Skeletal muscle satellite cell (primary cell): ENCODE results near the gene GTF3C5. TPM values are rescaled to one million over a fixed set of nuclear protein-coding genes. Genes with fewer than 3 reads are reported as not detected.
A peak's percentile ranks its signal among the peaks of the same experiment; 100 is the strongest.

Experiments used
- H3K27me3 ChIP-seq: 2 replicates; pipeline ENCODE4 v1.7.0; 2013; ENCODE audit warnings: low read length; ENCODE audit not compliant: control insufficient read depth, insufficient read depth
- H3K36me3 ChIP-seq: 2 replicates; pipeline ENCODE4 v1.7.0; 2013; ENCODE audit warnings: mild to moderate bottlenecking, control low read depth, low read length; ENCODE audit not compliant: insufficient read depth
- H3K4me1 ChIP-seq: 2 replicates; pipeline ENCODE4 v1.7.0; 2013; ENCODE audit warnings: low read length; ENCODE audit not compliant: control insufficient read depth, insufficient read depth
- H3K4me2 ChIP-seq: 2 replicates; pipeline ENCODE4 v1.7.0; 2013; ENCODE audit warnings: mild to moderate bottlenecking, low read length
- H3K4me3 ChIP-seq: 2 replicates; pipeline ENCODE4 v1.7.0; 2013; ENCODE audit warnings: low read length
- H3K9ac ChIP-seq: 2 replicates; pipeline ENCODE4 v1.7.0; 2013; ENCODE audit warnings: mild to moderate bottlenecking, low read depth, low read length, moderate library complexity
- H3K9me3 ChIP-seq: replicated peaks from 2 replicates; pipeline ENCODE4 v1.7.0; 2013; ENCODE audit warnings: mild to moderate bottlenecking, control low read depth, low read length
- total RNA-seq: library from RNA; depleted of rRNA; stranded (reverse); fragments of >200 nt; gene quantifications from 2 replicates; pipeline ENCODE4 v1.2.3, GENCODE V29; 2012; rRNA removed

Gene GTF3C5, protein sequence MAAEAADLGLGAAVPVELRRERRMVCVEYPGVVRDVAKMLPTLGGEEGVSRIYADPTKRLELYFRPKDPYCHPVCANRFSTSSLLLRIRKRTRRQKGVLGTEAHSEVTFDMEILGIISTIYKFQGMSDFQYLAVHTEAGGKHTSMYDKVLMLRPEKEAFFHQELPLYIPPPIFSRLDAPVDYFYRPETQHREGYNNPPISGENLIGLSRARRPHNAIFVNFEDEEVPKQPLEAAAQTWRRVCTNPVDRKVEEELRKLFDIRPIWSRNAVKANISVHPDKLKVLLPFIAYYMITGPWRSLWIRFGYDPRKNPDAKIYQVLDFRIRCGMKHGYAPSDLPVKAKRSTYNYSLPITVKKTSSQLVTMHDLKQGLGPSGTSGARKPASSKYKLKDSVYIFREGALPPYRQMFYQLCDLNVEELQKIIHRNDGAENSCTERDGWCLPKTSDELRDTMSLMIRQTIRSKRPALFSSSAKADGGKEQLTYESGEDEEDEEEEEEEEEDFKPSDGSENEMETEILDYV
- total RNA-seq = 33.6 and 35.2 TPM in 2 replicates

DNA sequence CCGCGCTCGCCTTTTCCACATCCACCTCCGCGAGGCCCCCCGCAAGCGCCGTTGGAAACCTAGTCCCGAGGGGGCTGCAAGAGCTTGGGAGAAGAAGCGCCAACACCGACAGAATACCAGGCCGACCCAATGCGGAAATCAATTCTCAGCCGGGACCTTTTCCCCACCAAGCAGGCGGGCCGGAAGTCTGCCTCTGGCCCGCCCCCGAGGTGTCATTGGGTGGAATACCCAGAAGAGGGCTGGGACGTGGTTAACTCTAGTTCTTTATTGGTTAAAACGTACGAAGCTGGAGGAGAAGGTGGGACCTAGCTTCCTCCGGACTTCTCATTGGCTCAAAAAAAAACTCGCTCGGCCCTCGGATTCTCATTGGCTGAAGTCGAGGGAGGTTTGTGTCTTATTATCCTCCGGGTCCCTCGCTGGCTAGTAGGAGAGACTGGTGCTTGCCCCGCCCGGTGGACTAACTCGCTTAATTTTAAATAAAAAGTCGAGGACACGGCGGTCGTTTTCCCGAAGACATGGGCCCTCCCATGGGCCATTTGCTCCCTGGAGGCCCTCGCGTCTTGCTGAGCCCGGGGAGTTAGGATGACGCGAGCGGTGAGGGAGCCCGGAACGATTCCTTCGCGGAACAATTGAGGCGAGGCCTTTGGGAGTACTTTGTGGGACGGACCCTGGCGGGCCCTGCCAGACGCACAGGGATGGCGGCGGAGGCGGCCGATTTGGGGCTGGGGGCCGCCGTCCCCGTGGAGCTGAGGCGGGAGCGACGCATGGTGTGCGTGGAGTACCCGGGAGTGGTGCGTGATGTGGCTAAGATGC, at the start of gene GTF3C5:
GTF3C5 (plus strand) TSS at position 681 of the 813 bp plus-strand sequence; CDS start at position 696, 15 bp downstream.
- Histone ChIP-seq H3K9me3 (no peaks in the 10 kb centered on the region), H3K36me3 (peaks cover 7% of the 10 kb centered on the region), H3K4me3 (peak within 1 kb of the TSS; percentile 97), H3K4me2 (peak within 1 kb of the TSS; percentile 96), H3K9ac (peak within 1 kb of the TSS; percentile 99), H3K4me1 (peaks cover 9% of the 10 kb centered on the region), H3K27me3 (no peaks in the 10 kb centered on the region)

DNA sequence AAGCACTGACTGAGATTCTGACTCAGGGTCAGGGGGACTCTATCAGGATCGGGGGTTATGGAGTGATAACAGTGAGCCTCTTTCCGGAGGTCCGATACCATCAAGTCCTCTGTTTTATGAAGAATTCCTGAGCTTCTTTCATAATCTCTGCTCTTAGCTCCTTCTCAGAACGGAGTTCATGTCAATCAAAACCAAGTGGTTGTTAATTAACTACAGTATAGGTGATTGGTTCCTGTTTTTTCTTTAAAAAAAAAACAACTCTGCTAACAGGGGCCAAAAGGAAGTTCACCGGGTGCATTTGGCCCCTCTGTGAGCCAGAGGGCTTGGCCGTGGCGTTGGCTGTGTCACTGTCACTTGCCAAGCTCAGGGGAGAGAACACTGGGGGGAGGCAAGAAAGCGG, 48.3 kb upstream of the GTF3C5 start:
- Histone ChIP-seq H3K36me3 (no peaks in the 10 kb centered on the region), H3K27me3 (peaks cover 88% of the 10 kb centered on the region), H3K4me3 (no peak overlapping the region), H3K4me1 (peaks cover 8% of the 10 kb centered on the region), H3K4me2 (no peak overlapping the region), H3K9me3 (no peaks in the 10 kb centered on the region), H3K9ac (no peak overlapping the region)

DNA sequence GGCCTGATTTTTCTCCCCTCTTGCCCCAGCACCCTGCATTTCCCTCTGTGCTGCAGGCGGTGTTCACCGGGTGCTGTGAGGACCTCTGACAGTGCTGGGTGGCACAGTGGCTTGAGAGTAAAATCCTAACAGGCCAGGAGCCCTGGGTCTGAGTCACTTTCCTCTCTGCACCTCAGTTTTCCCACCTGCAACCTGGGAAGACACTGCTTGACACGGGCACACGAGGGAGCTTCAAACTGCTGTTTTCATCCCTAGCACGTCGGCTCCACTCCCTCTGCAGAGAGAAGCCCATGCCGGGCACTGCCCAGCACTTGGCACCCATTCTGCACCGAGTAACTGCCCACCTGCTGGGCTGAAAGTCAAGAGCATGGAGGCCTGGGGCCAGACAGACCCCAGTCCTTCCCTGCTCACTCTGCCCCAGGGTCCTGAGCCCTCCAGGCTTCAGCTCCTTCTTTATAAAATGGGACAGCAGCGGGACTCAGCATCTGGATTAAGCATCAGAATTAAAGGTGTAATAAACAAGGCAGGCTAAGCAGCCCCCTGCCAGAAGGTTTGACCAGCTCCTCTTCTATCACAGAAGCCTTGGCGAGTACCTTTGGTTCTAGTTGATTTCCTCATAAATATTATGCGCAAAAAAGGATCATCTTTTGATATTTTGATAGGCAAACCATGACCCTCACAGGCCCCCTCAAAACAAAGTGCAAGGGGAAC, 47.2 kb upstream of the GTF3C5 start:
- Histone ChIP-seq H3K9me3 (no peaks in the 10 kb centered on the region), H3K36me3 (no peaks in the 10 kb centered on the region), H3K4me2 (no peak overlapping the region), H3K4me1 (peaks cover 8% of the 10 kb centered on the region), H3K27me3 (peaks cover 87% of the 10 kb centered on the region), H3K4me3 (no peak overlapping the region), H3K9ac (no peak overlapping the region)

DNA sequence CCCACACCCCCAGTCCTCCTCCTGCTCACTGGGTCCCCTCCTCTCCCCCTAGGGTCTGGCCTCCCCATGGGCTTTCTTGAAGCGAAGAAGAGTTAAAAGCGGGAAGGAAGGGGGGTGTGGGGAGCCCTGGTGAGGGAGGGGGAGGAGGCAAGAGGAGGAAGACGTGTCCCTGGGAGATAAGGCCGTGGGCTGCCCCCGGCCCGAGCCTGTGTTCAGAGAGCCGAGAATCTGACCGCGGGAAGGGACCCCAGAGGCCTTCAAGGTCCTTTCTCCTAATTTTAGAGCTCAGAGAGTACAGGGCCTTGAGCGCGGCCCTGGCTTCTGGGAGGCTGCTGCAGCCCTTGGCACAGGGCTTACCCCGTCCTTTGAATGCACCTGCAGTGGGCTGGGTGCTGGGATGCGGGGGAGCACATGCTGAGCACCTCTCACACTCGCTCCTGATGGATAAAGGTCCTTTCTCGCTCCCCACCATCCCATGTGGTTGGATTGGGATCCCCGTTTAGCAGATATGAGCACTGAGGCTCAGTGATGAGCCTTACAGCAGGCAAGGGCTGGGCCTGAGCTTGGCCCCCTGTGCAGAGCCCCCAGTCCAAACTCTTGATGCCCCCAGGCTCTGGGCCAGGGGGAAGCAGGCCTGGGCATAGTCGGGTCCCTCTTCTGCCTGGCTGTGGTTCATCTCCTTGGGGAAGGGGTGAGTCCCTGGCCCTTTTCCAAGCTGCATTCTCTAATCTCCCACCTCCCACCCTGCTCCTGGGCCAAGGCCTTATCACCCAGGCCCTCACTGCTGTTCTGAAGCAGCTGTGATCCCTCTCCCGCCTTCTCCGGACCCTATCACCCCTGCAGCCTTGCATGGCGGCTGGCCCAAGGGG, 46.4 kb upstream of the GTF3C5 start:
- Histone ChIP-seq H3K36me3 (no peaks in the 10 kb centered on the region), H3K4me3 (no peak overlapping the region), H3K4me2 (no peak overlapping the region), H3K4me1 (peaks cover 8% of the 10 kb centered on the region), H3K9ac (no peak overlapping the region), H3K9me3 (no peaks in the 10 kb centered on the region), H3K27me3 (peaks cover 85% of the 10 kb centered on the region)

DNA sequence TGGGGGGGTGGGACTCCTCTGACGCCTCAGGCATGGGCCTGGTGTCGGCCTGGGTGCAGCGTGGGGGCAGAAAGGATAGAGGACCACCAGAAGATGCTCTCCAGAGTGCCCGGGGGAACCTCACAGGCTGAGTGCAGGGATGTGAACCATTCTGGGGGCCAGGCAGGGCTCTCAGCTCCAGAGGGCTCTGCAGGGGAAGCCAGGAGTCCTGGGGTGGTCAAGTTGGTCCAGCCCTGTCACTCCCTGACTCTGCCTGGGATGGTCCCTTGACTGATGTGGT, 45.8 kb upstream of the GTF3C5 start:
- Histone ChIP-seq H3K4me3 (no peak overlapping the region), H3K9me3 (no peaks in the 10 kb centered on the region), H3K4me1 (peaks cover 8% of the 10 kb centered on the region), H3K36me3 (no peaks in the 10 kb centered on the region), H3K9ac (no peak overlapping the region), H3K4me2 (no peak overlapping the region), H3K27me3 (peaks cover 82% of the 10 kb centered on the region)

DNA sequence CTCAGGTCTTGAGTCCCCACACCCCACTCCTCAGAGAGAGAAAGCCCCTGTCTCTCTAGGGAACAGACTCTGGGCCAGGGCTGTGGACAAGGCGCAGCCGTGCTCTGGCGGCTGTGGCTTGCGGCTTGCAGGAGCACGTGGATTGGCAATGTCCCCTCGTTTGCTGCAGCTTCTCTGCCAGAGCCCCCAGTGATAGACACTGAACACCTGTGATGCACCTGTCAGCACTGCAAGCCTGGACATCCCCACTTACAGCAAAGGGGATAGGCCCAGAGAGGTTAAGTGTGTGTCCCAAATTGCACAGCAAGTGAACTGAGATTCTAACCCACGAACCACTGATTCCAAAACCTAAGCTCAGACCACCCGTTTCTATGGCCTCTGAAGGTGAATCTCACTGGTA, 45.3 kb upstream of the GTF3C5 start:
- H3K27me3 ChIP-seq = peaks cover 80% of the 10 kb centered on the region
- H3K9ac ChIP-seq = no peak overlapping the region
- peaks cover 8% of the 10 kb centered on the region for H3K4me1 ChIP-seq
- H3K4me2 ChIP-seq = no peak overlapping the region
- no peak overlapping the region for H3K4me3 ChIP-seq
- no peaks in the 10 kb centered on the region for H3K9me3 ChIP-seq
- no peaks in the 10 kb centered on the region for H3K36me3 ChIP-seq

DNA sequence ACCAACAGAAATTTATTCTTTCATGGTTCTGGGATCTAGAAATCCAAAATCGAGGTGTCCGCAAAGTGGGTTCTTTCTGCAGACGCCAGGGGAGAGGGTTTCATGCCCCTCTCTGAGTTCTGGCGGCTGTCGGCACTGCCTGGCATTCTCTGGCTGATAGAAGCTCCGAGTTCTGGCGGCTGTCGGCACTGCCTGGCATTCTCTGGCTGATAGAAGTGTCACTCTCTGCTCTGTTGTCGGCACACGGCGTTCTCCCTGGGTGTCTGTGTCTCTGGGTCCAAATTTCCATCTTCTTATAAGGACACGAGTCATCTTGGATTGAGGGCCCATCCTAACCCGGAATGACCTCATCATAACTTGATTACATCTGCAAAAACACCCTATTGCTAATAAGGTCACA, 44.7 kb upstream of the GTF3C5 start:
- no peak overlapping the region for H3K4me3 ChIP-seq
- H3K9ac ChIP-seq = no peak overlapping the region
- no peaks in the 10 kb centered on the region for H3K36me3 ChIP-seq
- H3K27me3 ChIP-seq = peaks cover 80% of the 10 kb centered on the region
- peaks cover 8% of the 10 kb centered on the region for H3K4me1 ChIP-seq
- H3K4me2 ChIP-seq = no peak overlapping the region
- no peaks in the 10 kb centered on the region for H3K9me3 ChIP-seq

DNA sequence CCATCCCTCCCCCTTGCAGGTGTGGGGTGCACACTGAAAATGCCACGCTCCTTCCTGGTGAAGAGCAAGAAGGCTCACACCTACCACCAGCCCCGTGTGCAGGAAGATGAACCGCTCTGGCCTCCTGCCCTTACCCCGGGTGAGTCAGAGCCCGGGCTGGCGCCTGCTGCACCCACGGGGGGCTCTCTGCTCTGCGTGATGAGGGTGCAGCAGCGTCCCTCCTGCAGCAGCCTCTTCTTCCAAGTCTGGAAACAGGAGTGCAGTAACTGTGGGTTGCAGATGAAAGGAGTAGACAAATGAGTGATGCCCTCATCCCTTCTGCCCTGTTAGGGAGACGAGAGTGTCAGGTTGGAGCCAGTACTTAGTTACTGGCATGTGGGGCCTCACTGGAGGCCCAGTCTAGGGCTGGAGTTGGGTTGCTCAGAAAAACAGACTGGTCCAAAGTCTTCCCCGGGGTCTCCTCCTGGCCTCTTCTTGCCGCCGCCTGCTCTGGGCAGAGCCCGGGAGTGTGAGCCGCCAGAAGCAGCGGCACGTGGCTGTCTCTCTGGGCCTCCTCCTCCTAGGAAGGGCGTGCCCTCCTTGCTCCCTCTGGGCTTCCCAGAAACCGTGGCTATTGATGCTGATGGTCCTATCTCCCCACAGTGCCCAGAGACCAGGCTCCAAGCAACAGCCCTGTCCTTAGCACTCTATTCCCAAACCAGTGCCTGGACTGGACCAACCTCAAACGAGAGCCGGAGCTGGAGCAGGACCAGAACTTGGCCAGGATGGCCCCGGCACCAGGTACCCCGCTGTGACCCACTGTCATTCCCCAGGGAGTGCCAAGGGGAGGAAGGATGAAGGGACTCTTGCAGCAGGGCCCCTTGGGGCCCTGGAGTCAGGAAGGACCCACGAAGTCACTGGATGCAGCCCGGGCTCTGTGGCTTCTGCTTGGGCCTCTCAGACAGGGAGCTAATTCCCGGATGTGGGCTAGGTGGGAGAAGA, 43.9 kb upstream of the GTF3C5 start:
- Histone ChIP-seq H3K36me3 (no peaks in the 10 kb centered on the region), H3K4me1 (peaks cover 8% of the 10 kb centered on the region), H3K9ac (no peak overlapping the region), H3K4me3 (no peak overlapping the region), H3K9me3 (no peaks in the 10 kb centered on the region), H3K27me3 (peaks cover 86% of the 10 kb centered on the region), H3K4me2 (no peak overlapping the region)

DNA sequence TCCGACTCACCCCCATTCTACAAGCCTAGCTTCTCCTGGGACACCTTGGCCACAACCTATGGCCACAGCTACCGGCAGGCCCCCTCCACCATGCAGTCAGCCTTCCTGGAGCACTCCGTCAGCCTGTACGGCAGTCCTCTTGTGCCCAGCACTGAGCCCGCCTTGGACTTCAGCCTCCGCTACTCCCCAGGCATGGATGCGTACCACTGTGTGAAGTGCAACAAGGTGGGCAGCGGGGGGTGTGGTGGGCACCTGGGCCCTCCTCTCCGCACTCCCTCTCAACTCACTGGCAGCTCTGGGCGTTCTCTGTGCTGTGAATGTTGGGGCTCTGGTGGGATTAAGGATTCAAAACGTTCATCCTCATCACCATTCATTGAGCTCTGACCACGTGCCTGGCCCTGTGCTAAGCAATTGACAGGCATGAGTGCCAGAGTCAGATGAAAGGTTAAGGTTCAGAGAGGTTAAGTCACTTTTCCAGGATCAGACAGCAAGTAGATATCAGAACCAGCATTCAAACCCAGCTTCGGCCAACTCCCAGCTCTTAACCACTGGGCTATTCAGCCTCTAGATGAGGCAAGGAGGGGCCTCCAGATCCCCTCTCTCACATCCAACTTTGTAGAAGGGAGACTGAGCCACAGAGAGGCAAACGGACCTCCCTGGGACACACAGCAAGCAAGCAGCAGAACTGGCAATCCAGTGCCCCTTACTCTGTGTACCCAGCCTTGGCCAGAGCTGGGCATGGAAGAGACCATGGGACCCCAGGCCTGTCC, 42.4 kb upstream of the GTF3C5 start:
- Histone ChIP-seq H3K9ac (no peak overlapping the region), H3K27me3 (peaks cover 86% of the 10 kb centered on the region)

More for the DNA sequence above, 42.4 kb upstream of the GTF3C5 start:
- H3K4me1 ChIP-seq = peaks cover 8% of the 10 kb centered on the region
- H3K36me3 ChIP-seq = no peaks in the 10 kb centered on the region
- no peak overlapping the region for H3K4me3 ChIP-seq
- H3K9me3 ChIP-seq = no peaks in the 10 kb centered on the region
- no peak overlapping the region for H3K4me2 ChIP-seq
